Ishikawa (cell line): ENCODE data around the gene HOXA10.
A peak's percentile ranks its signal among the peaks of the same experiment; 100 is the strongest.

Experiments used
- CEBPB ChIP-seq: IDR thresholded peaks from 2 replicates; pipeline ENCODE4 v1.6.1; 2012
- CREB1 ChIP-seq: IDR thresholded peaks from 2 replicates; pipeline ENCODE4 v1.6.1; 2012; ENCODE audit warnings: low read depth
- EGR1 ChIP-seq: IDR thresholded peaks from 2 replicates; pipeline ENCODE4 v1.6.1; 2012
- EP300 ChIP-seq: IDR thresholded peaks from 2 replicates; pipeline ENCODE4 v1.6.1; 2012; ENCODE audit warnings: borderline replicate concordance
- MAX ChIP-seq: IDR thresholded peaks from 2 replicates; pipeline ENCODE4 v1.6.1; 2012
- RAD21 ChIP-seq: IDR thresholded peaks from 2 replicates; pipeline ENCODE4 v1.6.1; 2012; ENCODE audit warnings: low read depth
- REST ChIP-seq: IDR thresholded peaks from 2 replicates; pipeline ENCODE4 v1.6.1; 2012; ENCODE audit warnings: low read depth, mild to moderate bottlenecking
- TAF1 ChIP-seq: IDR thresholded peaks from 2 replicates; pipeline ENCODE4 v1.6.1; 2012; ENCODE audit warnings: low read depth, mild to moderate bottlenecking
- TCF12 ChIP-seq: IDR thresholded peaks from 2 replicates; pipeline ENCODE4 v1.6.1; 2012; ENCODE audit warnings: low read depth
- TEAD4 ChIP-seq: IDR thresholded peaks from 2 replicates; pipeline ENCODE4 v1.6.1; 2012
- USF1 ChIP-seq: IDR thresholded peaks from 2 replicates; pipeline ENCODE4 v1.6.1; 2012
- YY1 ChIP-seq: IDR thresholded peaks from 2 replicates; pipeline ENCODE4 v1.6.1; 2012; ENCODE audit warnings: low read depth
- ZBTB7A ChIP-seq: IDR thresholded peaks from 2 replicates; pipeline ENCODE4 v1.6.1; 2012; ENCODE audit warnings: low read depth

Gene HOXA10

GRCh38 chr7:27142580-27143022 is 31.5 kb downstream of the HOXA10 start:
- TF ChIP-seq TCF12 = peak; percentile 22; the same call in 1 of the 2 replicates
- 0 out of 2 replicates have a peak, but pooled peaks have one; percentile 1 for TF ChIP-seq RAD21
- TF ChIP-seq REST = no peak
- no peak for TF ChIP-seq EGR1
- TF ChIP-seq CEBPB = no peak

GRCh38 chr7:27141923-27142579 is 32.1 kb downstream of the HOXA10 start:
- TF ChIP-seq TEAD4 (no peak), EP300 (no peak)

- TF ChIP-seq EGR1 (no peak), YY1 (no peak), ZBTB7A (no peak), EP300 (no peak), TCF12 (no peak), TAF1 (no peak)
Observed at GRCh38 chr7:27141137-27141922, 32.8 kb downstream of the HOXA10 start.

- TF ChIP-seq TEAD4 = no peak
- no peak for TF ChIP-seq MAX
- TF ChIP-seq REST = no peak
- TF ChIP-seq USF1 = no peak
- no peak for TF ChIP-seq CEBPB
- no peak for TF ChIP-seq YY1
- no peak for TF ChIP-seq CREB1
Observed at GRCh38 chr7:27140126-27140857, 33.8 kb downstream of the HOXA10 start.

- TF ChIP-seq CEBPB (no peak), REST (no peak)
Observed at GRCh38 chr7:27139334-27140125, 34.6 kb downstream of the HOXA10 start.
